Measurements from ENCODE around the gene TGFBR3L.

DNA sequence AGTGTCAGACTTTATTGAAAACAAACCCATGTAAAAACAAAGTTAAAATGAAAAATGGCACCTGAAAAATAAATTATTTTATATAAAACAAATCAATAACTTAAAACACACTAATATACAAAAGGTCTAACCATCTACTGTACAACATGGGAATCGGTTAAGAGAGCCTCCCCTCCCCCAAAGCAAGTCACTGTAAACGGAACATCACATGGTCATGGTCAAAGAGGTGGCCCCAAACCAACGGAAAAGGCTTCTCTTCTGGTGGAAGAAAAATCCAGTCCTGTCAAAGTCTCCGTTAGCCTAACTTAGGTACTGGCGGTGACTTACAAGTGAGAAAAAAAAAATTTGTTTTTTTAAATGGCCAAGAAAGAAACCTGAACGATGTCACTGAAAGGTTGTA, 44.6 kb downstream of the TGFBR3L start:
- TF ChIP-seq EP300 (IDR thresholded peaks at IDR 0.05): no peak
- TF ChIP-seq, protein P1, sequence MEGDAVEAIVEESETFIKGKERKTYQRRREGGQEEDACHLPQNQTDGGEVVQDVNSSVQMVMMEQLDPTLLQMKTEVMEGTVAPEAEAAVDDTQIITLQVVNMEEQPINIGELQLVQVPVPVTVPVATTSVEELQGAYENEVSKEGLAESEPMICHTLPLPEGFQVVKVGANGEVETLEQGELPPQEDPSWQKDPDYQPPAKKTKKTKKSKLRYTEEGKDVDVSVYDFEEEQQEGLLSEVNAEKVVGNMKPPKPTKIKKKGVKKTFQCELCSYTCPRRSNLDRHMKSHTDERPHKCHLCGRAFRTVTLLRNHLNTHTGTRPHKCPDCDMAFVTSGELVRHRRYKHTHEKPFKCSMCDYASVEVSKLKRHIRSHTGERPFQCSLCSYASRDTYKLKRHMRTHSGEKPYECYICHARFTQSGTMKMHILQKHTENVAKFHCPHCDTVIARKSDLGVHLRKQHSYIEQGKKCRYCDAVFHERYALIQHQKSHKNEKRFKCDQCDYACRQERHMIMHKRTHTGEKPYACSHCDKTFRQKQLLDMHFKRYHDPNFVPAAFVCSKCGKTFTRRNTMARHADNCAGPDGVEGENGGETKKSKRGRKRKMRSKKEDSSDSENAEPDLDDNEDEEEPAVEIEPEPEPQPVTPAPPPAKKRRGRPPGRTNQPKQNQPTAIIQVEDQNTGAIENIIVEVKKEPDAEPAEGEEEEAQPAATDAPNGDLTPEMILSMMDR (IDR thresholded peaks at IDR 0.05): no peak
- no peak for TF ChIP-seq POLR2A (IDR thresholded peaks at IDR 0.05)

Measured in ovary (tissue), 3 donors.